ENCODE results near the gene TNFRSF25. TPM values are rescaled to one million over a fixed set of nuclear protein-coding genes. Genes with fewer than 3 reads are reported as not detected.
A peak's percentile ranks its signal among the peaks of the same experiment; 100 is the strongest.

TNFRSF25 gene
- total and polyA plus RNA-seq, 9 of the 15 experiments (the other 6 are each of a cell fraction or from before 2014, with no cell fraction given), result 0.24 to 0.49 TPM; not detected in 7

- TF ChIP-seq ZNF431 (CRISPR knock-in tag; IDR thresholded peaks at IDR 0.05), result peak; percentile 71; the same call in 1 of the 2 replicates
- TF ChIP-seq ATF3 (IDR thresholded peaks at IDR 0.05), result no peak
- TF ChIP-seq ATF3 (CRISPR knock-in tag; conservative IDR thresholded peaks at IDR 0.05), result no peak
- TF ChIP-seq OTX1 (CRISPR knock-in tag; IDR thresholded peaks at IDR 0.05), result no peak
- no peak; the same call in 1 of the 2 replicates for TF ChIP-seq ARID4B (CRISPR knock-in tag; IDR thresholded peaks at IDR 0.05)
- TF ChIP-seq HDAC2 (IDR thresholded peaks at IDR 0.05), result no peak
- TF ChIP-seq NR3C1 (CRISPR knock-in tag; IDR thresholded peaks at IDR 0.05), result peak; percentile 79
- no peak for TF ChIP-seq ZBTB9 (CRISPR knock-in tag; IDR thresholded peaks at IDR 0.05)
- no peak for TF ChIP-seq FOS (IDR thresholded peaks at IDR 0.05; ENCODE audit: extremely low read depth, insufficient read length)
- TF ChIP-seq ZNF699 (CRISPR knock-in tag; IDR thresholded peaks at IDR 0.05; ENCODE audit: insufficient replicate concordance), result no peak
- peak; percentile 85 for TF ChIP-seq L3MBTL2 (IDR thresholded peaks at IDR 0.05)
- no peak for TF ChIP-seq ZKSCAN3 (CRISPR knock-in tag; IDR thresholded peaks at IDR 0.05)
- TF ChIP-seq SAFB (IDR thresholded peaks at IDR 0.05; ENCODE audit: borderline replicate concordance, low read depth, low read length), result 0 out of 2 replicates have a peak, but pooled peaks have one; percentile 22
- TF ChIP-seq ELF1 (tag; IDR thresholded peaks at IDR 0.05), result no peak
- TF ChIP-seq KLF13 (tag; IDR thresholded peaks at IDR 0.05; ENCODE audit: borderline replicate concordance, low read depth), result no peak
- TF ChIP-seq RNF2 (IDR thresholded peaks at IDR 0.05), result no peak
- TF ChIP-seq ZFX (CRISPR knock-in tag; IDR thresholded peaks at IDR 0.05), result peak; percentile 43; the same call in 1 of the 2 replicates
- TF ChIP-seq HIVEP1 (CRISPR knock-in tag; IDR thresholded peaks at IDR 0.05), result no peak
- TF ChIP-seq ZNF174 (CRISPR knock-in tag; IDR thresholded peaks at IDR 0.05), result no peak
- no peak for TF ChIP-seq HNRNPK (IDR thresholded peaks at IDR 0.05; ENCODE audit: low read depth, low read length, poor library complexity, severe bottlenecking)
- TF ChIP-seq NR2F6 (CRISPR knock-in tag; IDR thresholded peaks at IDR 0.05), result no peak
- TF ChIP-seq CBX1 (IDR thresholded peaks at IDR 0.05; ENCODE audit: low read depth), result no peak; the same call in 1 of the 2 replicates
These were observed 41.1 kb downstream of the TNFRSF25 start, which contains the start of gene ESPN (continued) for GRCh38 chr1:6424619-6425593.
